ENCODE measurements around the gene CDH6.

- TF ChIP-seq EZH2 (IDR thresholded peaks at IDR 0.05), result no peak
- no peak for TF ChIP-seq POLR2A (IDR thresholded peaks at IDR 0.05; ENCODE audit: borderline replicate concordance, extremely low read depth, insufficient read depth, insufficient read length)
- no peak for TF ChIP-seq CTCF (IDR thresholded peaks at IDR 0.05 in 2 of 3, conservative IDR thresholded peaks at IDR 0.05 in 1 of 3; ENCODE audit: borderline replicate concordance in 1 of 3, insufficient read depth in 1 of 3, low read depth in 2 of 3, low read length in 2 of 3)
Measured at GRCh38 chr5:31289429-31289828, 95.9 kb downstream of the CDH6 start.
